Ovary (tissue), 3 donors: ENCODE results near the gene AGO3.

Experiments used
- EP300 ChIP-seq: sonication (generic); formaldehyde crosslinking; IDR thresholded peaks from one replicate; pipeline ENCODE4 v1.6.1; 2017; ENCODE audit warnings: antibody characterized with exemption
- POLR2A ChIP-seq: fragments of 450-650 bp; IDR thresholded peaks from one replicate; pipeline ENCODE4 v1.6.1; 2017; ENCODE audit warnings: antibody characterized with exemption, mild to moderate bottlenecking, moderate library complexity
- TF ChIP-seq, protein P1 (sequence below), 3 donors: fragments of 450-650 bp in 2 of 3; fragments of 200-600 bp in 1 of 3; IDR thresholded peaks; one replicate each; pipeline versions ENCODE4 v1.5.1 to v1.8.0; 2016 to 2022; ENCODE audit warnings: antibody characterized with exemption in 3 of 3, mild to moderate bottlenecking in 1 of 3
- donor health status: DM: no; HTN: no; CAD: no.

DNA sequence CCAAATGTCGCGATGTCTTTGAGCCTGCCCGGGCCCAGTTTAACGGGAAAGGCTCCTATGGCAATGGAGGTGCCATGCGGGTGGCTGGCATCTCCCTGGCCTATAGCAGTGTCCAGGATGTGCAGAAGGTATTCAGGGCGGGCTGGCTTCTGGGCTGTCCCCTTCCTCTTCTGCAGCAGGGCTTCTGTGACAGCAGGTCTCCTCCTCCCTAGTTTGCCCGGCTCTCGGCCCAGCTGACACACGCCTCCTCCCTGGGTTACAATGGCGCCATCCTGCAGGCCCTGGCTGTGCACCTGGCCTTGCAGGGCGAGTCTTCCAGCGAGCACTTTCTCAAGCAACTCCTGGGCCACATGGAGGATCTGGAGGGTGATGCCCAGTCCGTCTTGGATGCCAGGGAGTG lies 160.8 kb downstream of the AGO3 start:
- TF ChIP-seq, protein P1, sequence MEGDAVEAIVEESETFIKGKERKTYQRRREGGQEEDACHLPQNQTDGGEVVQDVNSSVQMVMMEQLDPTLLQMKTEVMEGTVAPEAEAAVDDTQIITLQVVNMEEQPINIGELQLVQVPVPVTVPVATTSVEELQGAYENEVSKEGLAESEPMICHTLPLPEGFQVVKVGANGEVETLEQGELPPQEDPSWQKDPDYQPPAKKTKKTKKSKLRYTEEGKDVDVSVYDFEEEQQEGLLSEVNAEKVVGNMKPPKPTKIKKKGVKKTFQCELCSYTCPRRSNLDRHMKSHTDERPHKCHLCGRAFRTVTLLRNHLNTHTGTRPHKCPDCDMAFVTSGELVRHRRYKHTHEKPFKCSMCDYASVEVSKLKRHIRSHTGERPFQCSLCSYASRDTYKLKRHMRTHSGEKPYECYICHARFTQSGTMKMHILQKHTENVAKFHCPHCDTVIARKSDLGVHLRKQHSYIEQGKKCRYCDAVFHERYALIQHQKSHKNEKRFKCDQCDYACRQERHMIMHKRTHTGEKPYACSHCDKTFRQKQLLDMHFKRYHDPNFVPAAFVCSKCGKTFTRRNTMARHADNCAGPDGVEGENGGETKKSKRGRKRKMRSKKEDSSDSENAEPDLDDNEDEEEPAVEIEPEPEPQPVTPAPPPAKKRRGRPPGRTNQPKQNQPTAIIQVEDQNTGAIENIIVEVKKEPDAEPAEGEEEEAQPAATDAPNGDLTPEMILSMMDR (IDR thresholded peaks at IDR 0.05): no peak
- TF ChIP-seq POLR2A: no peak
- TF ChIP-seq EP300: no peak
